ENCODE measurements around the gene GLRA1.
"Not testable (repeated sequence)": the region's sequence is repeated elsewhere in the genome, so short reads cannot be mapped to it uniquely, and the experiment has no call there.

GLRA1 gene

GRCh38 chr5:151880324-151880723 lies 44.3 kb downstream of the GLRA1 start:
- no peak for DNase-seq

- no peak for DNase-seq
These were observed 51.0 kb downstream of the GLRA1 start for GRCh38 chr5:151873701-151874100.

GRCh38 chr5:151872701-151873100 lies 52.0 kb downstream of the GLRA1 start:
- DNase-seq = no peak

GRCh38 chr5:151870820-151871219 lies 53.8 kb downstream of the GLRA1 start:
- DNase-seq = no peak

GRCh38 chr5:151870271-151870670 lies 54.4 kb downstream of the GLRA1 start:
- DNase-seq = no peak

- DNase-seq = no peak
These were observed 54.8 kb downstream of the GLRA1 start for GRCh38 chr5:151869843-151870242.

- DNase-seq = no peak
These were observed 56.2 kb downstream of the GLRA1 start for GRCh38 chr5:151868451-151868850.

- no peak for DNase-seq
These were observed 60.4 kb downstream of the GLRA1 start for GRCh38 chr5:151864061-151864748.

- no peak for DNase-seq
These were observed 61.1 kb downstream of the GLRA1 start for GRCh38 chr5:151863566-151863965.

- no peak for DNase-seq
These were observed 61.7 kb downstream of the GLRA1 start for GRCh38 chr5:151862811-151863472.

- DNase-seq = not testable (repeated sequence)
These were observed 63.8 kb downstream of the GLRA1 start for GRCh38 chr5:151860867-151861266.

- no peak for DNase-seq
These were observed 67.8 kb downstream of the GLRA1 start for GRCh38 chr5:151856861-151857260.

GRCh38 chr5:151855701-151856100 lies 69.0 kb downstream of the GLRA1 start:
- DNase-seq = no peak

GRCh38 chr5:151847871-151848270 lies 76.8 kb downstream of the GLRA1 start:
- no peak for DNase-seq

- no peak for DNase-seq
These were observed 77.9 kb downstream of the GLRA1 start for GRCh38 chr5:151846765-151847164.

- DNase-seq = not testable (repeated sequence)
These were observed 91.8 kb downstream of the GLRA1 start for GRCh38 chr5:151832843-151833242.

GRCh38 chr5:151829370-151829769 lies 95.3 kb downstream of the GLRA1 start:
- DNase-seq = no peak

- DNase-seq = no peak
These were observed 99.2 kb downstream of the GLRA1 start for GRCh38 chr5:151825445-151825844.

- no peak for DNase-seq
These were observed 102.5 kb downstream of the GLRA1 start for GRCh38 chr5:151822141-151822540.

- DNase-seq = no peak
These were observed 103.7 kb downstream of the GLRA1 start for GRCh38 chr5:151820903-151821302.

- no peak for DNase-seq
These were observed 104.4 kb downstream of the GLRA1 start for GRCh38 chr5:151820271-151820670.

- no peak for DNase-seq
These were observed 104.8 kb downstream of the GLRA1 start for GRCh38 chr5:151819830-151820229.

GRCh38 chr5:151815051-151815450 lies 109.6 kb downstream of the GLRA1 start:
- no peak for DNase-seq

GRCh38 chr5:151812757-151813309 lies 111.8 kb downstream of the GLRA1 start:
- no peak for DNase-seq
